ENCODE results near the gene CYP19A1. TPM values are rescaled to one million over a fixed set of nuclear protein-coding genes. Genes with fewer than 3 reads are reported as not detected.

Gene CYP19A1
- polyA plus RNA-seq, 1 of the 3 experiments (the other 2 are of a cell fraction) = 0.03 TPM

GRCh38 chr15:51224428-51224827 lies 114.0 kb downstream of the CYP19A1 start:
- Histone ChIP-seq H3K4me2 (no peak overlapping the region), H3K36me3 (replicated peaks in 1 of 2; ENCODE audit: control insufficient read depth in 1 of 2, insufficient read depth in 2 of 2, low read length in 1 of 2) (no peaks in the 10 kb centered on the region), H3K79me2 (ENCODE audit: insufficient read depth) (no peaks in the 10 kb centered on the region), H3F3A (replicated peaks; ENCODE audit: insufficient read depth) (no peaks in the 10 kb centered on the region), H3K9me2 (no peaks in the 10 kb centered on the region), H3K9ac (no peak overlapping the region), H3K4me1 (ENCODE audit: control insufficient read depth in 1 of 2, insufficient read depth in 2 of 2, low read depth in 1 of 2, low read length in 1 of 2) (peaks cover 0 to 11% of the 10 kb centered on the region in 2 experiments; a peak in 1 of 4 replicates), H3K27me3 (ENCODE audit: insufficient read depth) (no peaks in the 10 kb centered on the region), H3K4me3 (ENCODE audit: low read depth in 2 of 2, low read length in 1 of 2) (no peak overlapping the region), H3K27ac (ENCODE audit: low read depth in 2 of 2, low read length in 1 of 2) (no peak overlapping the region), H3K9me3 (no peaks in the 10 kb centered on the region), H4K20me1 (ENCODE audit: insufficient read depth) (no peaks in the 10 kb centered on the region), H2AFZ (ENCODE audit: low read depth) (no peak overlapping the region; the same call in 1 of the 2 replicates)
- no peak for TF ChIP-seq SIN3A (IDR thresholded peaks at IDR 0.05; ENCODE audit: borderline replicate concordance, low read depth, low read length)
- no peak for TF ChIP-seq FOXM1 (IDR thresholded peaks at IDR 0.05; ENCODE audit: low read depth)
- no peak for TF ChIP-seq PBX3 (IDR thresholded peaks at IDR 0.05)
- no peak for TF ChIP-seq EZH2phosphoT487 (IDR thresholded peaks at IDR 0.05; ENCODE audit: borderline replicate concordance, low read depth)
- no peak for TF ChIP-seq FOSL2 (IDR thresholded peaks at IDR 0.05; ENCODE audit: borderline replicate concordance, low read depth)
- TF ChIP-seq, protein P1, sequence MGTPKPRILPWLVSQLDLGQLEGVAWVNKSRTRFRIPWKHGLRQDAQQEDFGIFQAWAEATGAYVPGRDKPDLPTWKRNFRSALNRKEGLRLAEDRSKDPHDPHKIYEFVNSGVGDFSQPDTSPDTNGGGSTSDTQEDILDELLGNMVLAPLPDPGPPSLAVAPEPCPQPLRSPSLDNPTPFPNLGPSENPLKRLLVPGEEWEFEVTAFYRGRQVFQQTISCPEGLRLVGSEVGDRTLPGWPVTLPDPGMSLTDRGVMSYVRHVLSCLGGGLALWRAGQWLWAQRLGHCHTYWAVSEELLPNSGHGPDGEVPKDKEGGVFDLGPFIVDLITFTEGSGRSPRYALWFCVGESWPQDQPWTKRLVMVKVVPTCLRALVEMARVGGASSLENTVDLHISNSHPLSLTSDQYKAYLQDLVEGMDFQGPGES (IDR thresholded peaks at IDR 0.05; ENCODE audit: low read depth, low read length) = no peak
- DNase-seq = no peak
- POLR2A ChIA-PET = no interaction called here
- CTCF ChIA-PET = interaction anchor here (1.0 to 8.2 kb wide), 5 partner anchors 9 to 157 kb away, joined by 3 to 147 read pairs (median 4); no protein-coding TSS in a partner anchor

- H3K9ac ChIP-seq = no peak overlapping the region
- DNase-seq = no peak
- no peak overlapping the region for H3K4me3 ChIP-seq (ENCODE audit: low read depth in 2 of 2, low read length in 1 of 2)
- no peaks in the 10 kb centered on the region for H3K9me3 ChIP-seq
- ChIA-PET CTCF (interaction anchor here (1.0 to 8.2 kb wide), 3 partner anchors 8 to 158 kb away, joined by 3 to 147 read pairs (median 3); no protein-coding TSS in a partner anchor), POLR2A (no interaction called here)
- no peaks in the 10 kb centered on the region for H3K9me2 ChIP-seq
- H3F3A ChIP-seq (replicated peaks; ENCODE audit: insufficient read depth) = no peaks in the 10 kb centered on the region
- H3K4me1 ChIP-seq (ENCODE audit: control insufficient read depth in 1 of 2, insufficient read depth in 2 of 2, low read depth in 1 of 2, low read length in 1 of 2) = peaks cover 0 to 10% of the 10 kb centered on the region in 2 experiments; a peak in 1 of 4 replicates
- no peak overlapping the region for H3K27ac ChIP-seq (ENCODE audit: low read depth in 2 of 2, low read length in 1 of 2)
- no peaks in the 10 kb centered on the region for H3K79me2 ChIP-seq (ENCODE audit: insufficient read depth)
- 53% methylated on average over 3 of the region's 3 CpGs for WGBS (ENCODE audit: low lambda C conversion rate)
- H3K27me3 ChIP-seq (ENCODE audit: insufficient read depth) = no peaks in the 10 kb centered on the region
- no peaks in the 10 kb centered on the region for H4K20me1 ChIP-seq (ENCODE audit: insufficient read depth)
- H3K36me3 ChIP-seq (replicated peaks in 1 of 2; ENCODE audit: control insufficient read depth in 1 of 2, insufficient read depth in 2 of 2, low read length in 1 of 2) = no peaks in the 10 kb centered on the region
- no peak overlapping the region for H3K4me2 ChIP-seq
- no peak overlapping the region for H2AFZ ChIP-seq (ENCODE audit: low read depth)
- TF ChIP-seq FOSL2 (IDR thresholded peaks at IDR 0.05; ENCODE audit: borderline replicate concordance, low read depth) (no peak), NFIC (IDR thresholded peaks at IDR 0.05; ENCODE audit: borderline replicate concordance) (no peak), RXRA (IDR thresholded peaks at IDR 0.05; ENCODE audit: borderline replicate concordance, low read depth) (no peak), TCF12 (IDR thresholded peaks at IDR 0.05) (no peak), MXI1 (IDR thresholded peaks at IDR 0.05; ENCODE audit: low read depth, low read length) (no peak), EP300 (IDR thresholded peaks at IDR 0.05; ENCODE audit: borderline replicate concordance in 1 of 2, low read depth in 1 of 2, low read length in 1 of 2) (no peak), ZBTB33 (IDR thresholded peaks at IDR 0.05; ENCODE audit: borderline replicate concordance, low read depth) (no peak), TEAD4 (IDR thresholded peaks at IDR 0.05; ENCODE audit: borderline replicate concordance, insufficient read depth) (no peak)
Observed at GRCh38 chr15:51223771-51224229, 114.6 kb downstream of the CYP19A1 start.

All from SK-N-SH (cell line).